Muscle layer of duodenum (tissue), 2 donors: ENCODE results near the gene NLK.
"Not testable (repeated sequence)": the region's sequence is repeated elsewhere in the genome, so short reads cannot be mapped to it uniquely, and the experiment has no call there.

Experiments
- H3K27ac ChIP-seq: one replicate; pipeline ENCODE4 v1.7.0; 2013; ENCODE audit warnings: mild to moderate bottlenecking, low read length
- H3K27me3 ChIP-seq: one replicate; pipeline ENCODE4 v1.7.0; 2013; ENCODE audit warnings: low read depth, mild to moderate bottlenecking, control low read depth, low read length
- H3K36me3 ChIP-seq, 2 donors: one replicate each; pipeline ENCODE4 v1.7.0; 2013; ENCODE audit warnings: low read length in 2 of 2, control low read depth in 1 of 2, mild to moderate bottlenecking in 1 of 2; ENCODE audit not compliant: insufficient read depth in 2 of 2, control insufficient read depth in 1 of 2
- H3K4me1 ChIP-seq, 2 donors: one replicate each; pipeline ENCODE4 v1.7.0; 2013; ENCODE audit warnings: low read length in 2 of 2, mild to moderate bottlenecking in 2 of 2, control low read depth in 1 of 2, moderate library complexity in 1 of 2; ENCODE audit not compliant: insufficient read depth in 2 of 2, control insufficient read depth in 1 of 2
- H3K4me3 ChIP-seq, 2 donors: one replicate each; pipeline ENCODE4 v1.7.0; 2013; ENCODE audit warnings: low read length in 2 of 2, low read depth in 1 of 2, mild to moderate bottlenecking in 1 of 2
- H3K9me3 ChIP-seq, 2 donors: one replicate each; pipeline ENCODE4 v1.7.0; 2013; ENCODE audit warnings: low read length in 2 of 2, control low read depth in 1 of 2, mild to moderate bottlenecking in 1 of 2; ENCODE audit not compliant: control insufficient read depth in 1 of 2
- donor health status: healthy.

The NLK gene

GRCh38 chr17:28199115-28199514 lies 156.6 kb downstream of the NLK start:
- Histone ChIP-seq H3K9me3 (no peaks in the 10 kb centered on the region), H3K4me3 (no peak overlapping the region), H3K4me1 (no peaks in the 10 kb centered on the region), H3K27me3 (no peaks in the 10 kb centered on the region), H3K36me3 (peaks cover 0 to 7% of the 10 kb centered on the region in 2 donors), H3K27ac (no peak overlapping the region)

GRCh38 chr17:28199728-28200127 lies 157.3 kb downstream of the NLK start:
- H3K9me3 ChIP-seq, result no peaks in the 10 kb centered on the region
- no peaks in the 10 kb centered on the region for H3K4me1 ChIP-seq
- peaks cover 0 to 7% of the 10 kb centered on the region in 2 donors for H3K36me3 ChIP-seq
- H3K27me3 ChIP-seq, result no peaks in the 10 kb centered on the region
- H3K27ac ChIP-seq, result no peak overlapping the region
- no peak overlapping the region for H3K4me3 ChIP-seq

- H3K4me3 ChIP-seq, result no peak overlapping the region
- no peak overlapping the region for H3K27ac ChIP-seq
- H3K36me3 ChIP-seq, result peaks cover 0 to 4% of the 10 kb centered on the region in 2 donors
- no peaks in the 10 kb centered on the region for H3K9me3 ChIP-seq
- H3K27me3 ChIP-seq, result no peaks in the 10 kb centered on the region
- no peaks in the 10 kb centered on the region for H3K4me1 ChIP-seq
Measured at GRCh38 chr17:28201315-28201714, 158.8 kb downstream of the NLK start.

GRCh38 chr17:28204244-28204643 lies 161.8 kb downstream of the NLK start:
- Histone ChIP-seq H3K4me3 (no peak overlapping the region), H3K9me3 (no peaks in the 10 kb centered on the region), H3K4me1 (no peaks in the 10 kb centered on the region), H3K36me3 (no peaks in the 10 kb centered on the region), H3K27ac (no peak overlapping the region), H3K27me3 (no peaks in the 10 kb centered on the region)

- no peaks in the 10 kb centered on the region for H3K36me3 ChIP-seq
- no peaks in the 10 kb centered on the region for H3K9me3 ChIP-seq
- H3K4me3 ChIP-seq, result no peak overlapping the region
- no peaks in the 10 kb centered on the region for H3K27me3 ChIP-seq
- H3K27ac ChIP-seq, result no peak overlapping the region
- no peaks in the 10 kb centered on the region for H3K4me1 ChIP-seq
Measured at GRCh38 chr17:28204751-28205150, 162.3 kb downstream of the NLK start.

- no peaks in the 10 kb centered on the region for H3K36me3 ChIP-seq
- no peaks in the 10 kb centered on the region for H3K9me3 ChIP-seq
- H3K4me1 ChIP-seq, result no peaks in the 10 kb centered on the region
- no peak overlapping the region for H3K4me3 ChIP-seq
- H3K27ac ChIP-seq, result no peak overlapping the region
- H3K27me3 ChIP-seq, result no peaks in the 10 kb centered on the region
Measured at GRCh38 chr17:28206292-28206691, 163.8 kb downstream of the NLK start.

GRCh38 chr17:28211811-28212210 lies 169.3 kb downstream of the NLK start:
- H3K27me3 ChIP-seq, result no peaks in the 10 kb centered on the region
- H3K27ac ChIP-seq, result no peak overlapping the region
- H3K9me3 ChIP-seq, result no peaks in the 10 kb centered on the region
- H3K36me3 ChIP-seq, result no peaks in the 10 kb centered on the region
- no peak overlapping the region for H3K4me3 ChIP-seq
- H3K4me1 ChIP-seq, result no peaks in the 10 kb centered on the region

- H3K4me1 ChIP-seq, H3K9me3 ChIP-seq: not testable (repeated sequence)
Measured at GRCh38 chr17:28213578-28213977, 171.1 kb downstream of the NLK start.

GRCh38 chr17:28216052-28216451 lies 173.6 kb downstream of the NLK start:
- Histone ChIP-seq H3K4me3 (no peak overlapping the region), H3K27ac (no peak overlapping the region), H3K36me3 (no peaks in the 10 kb centered on the region), H3K9me3 (no peaks in the 10 kb centered on the region), H3K4me1 (no peaks in the 10 kb centered on the region), H3K27me3 (no peaks in the 10 kb centered on the region)

More at GRCh38 chr17:28213578-28213977, 171.1 kb downstream of the NLK start:
- not testable (repeated sequence) for H3K27me3 ChIP-seq, H3K4me3 ChIP-seq, H3K36me3 ChIP-seq, H3K27ac ChIP-seq

GRCh38 chr17:28216528-28216927 lies 174.1 kb downstream of the NLK start:
- H3K36me3 ChIP-seq, result no peaks in the 10 kb centered on the region
- H3K4me1 ChIP-seq, result no peaks in the 10 kb centered on the region
- no peak overlapping the region for H3K27ac ChIP-seq
- H3K4me3 ChIP-seq, result no peak overlapping the region
- no peaks in the 10 kb centered on the region for H3K27me3 ChIP-seq
- no peaks in the 10 kb centered on the region for H3K9me3 ChIP-seq

DNA sequence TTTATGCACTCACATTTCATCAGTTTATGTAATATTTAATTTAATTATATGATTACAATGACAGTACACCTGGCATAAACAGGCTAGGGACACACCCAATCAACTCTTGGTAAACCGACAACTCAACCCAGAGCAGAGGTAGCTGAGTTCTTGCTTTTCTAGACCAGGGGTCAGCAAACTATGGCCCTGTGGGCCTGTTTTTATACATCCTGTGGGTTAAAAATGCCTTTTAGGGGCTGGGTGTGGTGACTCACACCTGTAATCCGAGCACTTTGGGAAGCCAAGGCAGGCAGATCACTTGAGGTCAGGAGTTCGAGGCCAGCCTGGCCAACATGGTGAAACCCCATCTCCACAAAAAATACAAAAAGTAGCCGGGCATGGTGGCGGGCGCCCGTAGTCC lies 177.3 kb downstream of the NLK start:
- no peaks in the 10 kb centered on the region for H3K9me3 ChIP-seq
- no peaks in the 10 kb centered on the region for H3K27me3 ChIP-seq
- H3K27ac ChIP-seq, result no peak overlapping the region
- no peaks in the 10 kb centered on the region for H3K4me1 ChIP-seq
- no peak overlapping the region for H3K4me3 ChIP-seq
- H3K36me3 ChIP-seq, result no peaks in the 10 kb centered on the region

DNA sequence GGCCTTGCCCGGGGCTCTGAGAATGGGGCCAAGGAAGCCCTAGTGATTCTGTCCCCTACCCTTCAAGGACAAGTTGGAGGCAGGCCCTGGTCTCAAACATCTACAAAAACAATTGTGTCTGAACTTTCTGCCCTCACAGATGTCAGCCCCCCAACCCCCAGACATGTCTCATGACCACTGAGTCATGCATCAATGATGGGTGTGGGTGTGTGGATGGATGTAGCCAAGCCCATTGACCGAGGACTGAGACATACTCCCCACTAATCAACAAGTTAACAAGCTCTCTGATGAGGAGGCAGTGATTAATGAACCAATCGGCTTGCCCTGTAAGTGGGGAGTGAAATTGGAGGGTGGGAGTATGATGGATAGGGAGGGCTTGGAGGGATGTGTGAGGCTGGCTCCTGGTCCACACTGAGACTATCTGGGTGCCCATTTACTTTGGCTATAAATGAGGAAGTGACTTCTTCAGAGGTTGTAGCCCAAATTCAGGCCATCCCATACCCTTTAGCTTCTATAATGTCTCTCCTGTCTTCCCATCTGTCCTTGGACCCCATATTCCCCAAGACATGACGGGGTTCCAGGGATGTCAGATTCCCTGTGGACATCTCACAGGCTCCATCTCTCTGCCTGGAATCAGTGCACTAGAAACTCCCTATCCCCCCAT lies 179.4 kb downstream of the NLK start:
- Histone ChIP-seq H3K27ac (no peak overlapping the region), H3K4me1 (no peaks in the 10 kb centered on the region), H3K4me3 (no peak overlapping the region), H3K27me3 (peaks cover 5% of the 10 kb centered on the region), H3K9me3 (no peaks in the 10 kb centered on the region), H3K36me3 (no peaks in the 10 kb centered on the region)
